CD4-positive, alpha-beta memory T cell (primary cell): ENCODE measurements around the gene INTS4. TPM values are rescaled to one million over a fixed set of nuclear protein-coding genes. Genes with fewer than 3 reads are reported as not detected.
"Not testable (repeated sequence)": the region's sequence is repeated elsewhere in the genome, so short reads cannot be mapped to it uniquely, and the experiment has no call there.

ENCODE experiments used
- CTCF ChIA-PET: fragments of 350-600 bp; sonication (Branson Sonifier 250); formaldehyde crosslinking; loops from one replicate; lab custom pipeline; 2021; ENCODE audit warnings: inconsistent platforms; ENCODE audit not compliant: partially characterized antibody; lab: Charles Lee
- POLR2A ChIA-PET: fragments of 350-600 bp; sonication (Branson Sonifier 250); formaldehyde crosslinking; loops from one replicate; lab custom pipeline; 2021; ENCODE audit not compliant: partially characterized antibody; lab: Charles Lee
- DNase-seq, 5 donors: peaks; one replicate each; pipeline versions ENCODE4 v3.0.0 to v3.0.0-alpha.2; 2020 to 2022; ENCODE audit warnings: mixed read lengths in 1 of 5
- H3K27ac ChIP-seq: one replicate; pipeline ENCODE4 v1.7.0; 2013; ENCODE audit warnings: low read depth, low read length
- H3K27me3 ChIP-seq: 2 replicates; pipeline ENCODE4 v1.7.0; 2013; ENCODE audit warnings: mild to moderate bottlenecking, low read length, moderate library complexity; ENCODE audit not compliant: insufficient read depth
- H3K36me3 ChIP-seq: 2 replicates; pipeline ENCODE4 v1.7.0; 2013; ENCODE audit warnings: mild to moderate bottlenecking, low read length, moderate library complexity; ENCODE audit not compliant: insufficient read depth
- H3K4me1 ChIP-seq: 2 replicates; pipeline ENCODE4 v1.7.0; 2013; ENCODE audit warnings: mild to moderate bottlenecking, low read length, moderate library complexity; ENCODE audit not compliant: insufficient read depth
- H3K4me3 ChIP-seq, 2 donors: one replicate each; pipeline ENCODE4 v1.7.0; 2013; ENCODE audit warnings: low read length in 2 of 2, mild to moderate bottlenecking in 1 of 2
- H3K9me3 ChIP-seq, 2 donors: one replicate each; pipeline ENCODE4 v1.7.0; 2013; ENCODE audit warnings: low read length in 2 of 2, control low read depth in 1 of 2; ENCODE audit not compliant: control insufficient read depth in 1 of 2
- H3K27ac Mint-ChIP-seq, 7 donors: one replicate each; pipeline ENCODE4 v1.8.0; 2020 to 2021; ENCODE audit warnings: mixed read lengths in 7 of 7, mild to moderate bottlenecking in 6 of 7, inconsistent platforms in 3 of 7, moderate library complexity in 3 of 7
- H3K27me3 Mint-ChIP-seq, 2 donors: one replicate each; pipeline ENCODE4 v1.8.0; 2020 to 2021; ENCODE audit warnings: mixed read lengths in 2 of 2
- H3K36me3 Mint-ChIP-seq, 2 donors: one replicate each; pipeline ENCODE4 v1.8.0; 2020 to 2021; ENCODE audit warnings: mixed read lengths in 2 of 2, inconsistent platforms in 1 of 2, mild to moderate bottlenecking in 1 of 2
- H3K4me1 Mint-ChIP-seq, 4 donors: one replicate each; pipeline ENCODE4 v1.8.0; 2020 to 2021; ENCODE audit warnings: mixed read lengths in 4 of 4, mild to moderate bottlenecking in 1 of 4
- H3K4me3 Mint-ChIP-seq, 8 donors: one replicate each; pipeline ENCODE4 v1.8.0; 2020 to 2021; ENCODE audit warnings: mixed read lengths in 8 of 8, mild to moderate bottlenecking in 7 of 8, moderate library complexity in 6 of 8, inconsistent platforms in 3 of 8
- H3K9me3 Mint-ChIP-seq, 8 donors: one replicate each; pipeline ENCODE4 v1.8.0; 2020 to 2021; ENCODE audit warnings: mixed read lengths in 8 of 8, mild to moderate bottlenecking in 5 of 8, inconsistent platforms in 3 of 8, moderate library complexity in 1 of 8
- intact Hi-C: fragments of 100-400 bp; cut with micrococcal nuclease; formaldehyde crosslinking; loops from one replicate; pipeline ENCODE4 v1.15.1; 2023
- polyA plus RNA-seq, 2 donors: library from polyadenylated mRNA; unstranded; fragments of 300-500 nt; fragmentation: Illumina TruSeq; gene quantifications; one replicate each; pipeline ENCODE4 v1.2.3, GENCODE V29; 2021
- total RNA-seq, 2 experiments: library from RNA; stranded (reverse); gene quantifications; one replicate each; pipeline ENCODE4 v1.2.3, GENCODE V29; 2021

INTS4 gene
- total RNA-seq, result 10 to 100 TPM; 84.0 to 85.0 TPM
- polyA plus RNA-seq, result 10 to 100 TPM; 37.2 to 42.1 TPM

GRCh38 chr11:77994434-77995362 lies at the start of gene INTS4:
INTS4 (minus strand) TSS chr11:77994668; CDS start chr11:77994643, 25 bp downstream.
- Mint-ChIP-seq H3K27me3 (no peaks in the 10 kb centered on the region), H3K36me3 (peaks cover 4 to 19% of the 10 kb centered on the region in 2 donors), H3K27ac (peak within 1 kb of the TSS; percentile 96 to 99 (median 98)), H3K4me3 (peak within 1 kb of the TSS; percentile 92 to 98 (median 96)), H3K4me1 (peaks cover 15 to 41% (median 26%) of the 10 kb centered on the region in 4 donors), H3K9me3 (peaks cover 0 to 2% (median 0%) of the 10 kb centered on the region in 8 donors)
- ChIA-PET POLR2A (interaction anchor here (0.6 to 2.6 kb wide), 18 partner anchors 10 to 580 kb away, joined by 3 to 62 read pairs (median 4); partner anchors contain the start of genes AAMDC, ALG8, CLNS1A and KCTD21), CTCF (interaction anchor here (0.7 to 2.1 kb wide), 8 partner anchors 11 to 570 kb away, joined by 4 to 11 read pairs (median 4); partner anchors contain the start of genes ALG8 and RSF1)
- Histone ChIP-seq H3K27ac (peak within 1 kb of the TSS; percentile 76), H3K4me3 (peak within 1 kb of the TSS; percentile 69 to 99), H3K4me1 (peaks cover 25% of the 10 kb centered on the region), H3K36me3 (peaks cover 3% of the 10 kb centered on the region), H3K9me3 (no peaks in the 10 kb centered on the region), H3K27me3 (no peaks in the 10 kb centered on the region)
- DNase-seq, result peak; percentile 97 to 99 (median 99)
- intact Hi-C loops, result loop anchor here (1.0 to 10.0 kb wide), 9 partner anchors 52 to 580 kb away; partner anchors contain the start of genes AAMDC, ALG8, CLNS1A and GAB2

- ChIA-PET POLR2A (no interaction called here), CTCF (no interaction called here)
- Histone ChIP-seq H3K4me3 (no peak overlapping the region), H3K9me3 (no peaks in the 10 kb centered on the region), H3K27me3 (no peaks in the 10 kb centered on the region), H3K27ac (no peak overlapping the region), H3K4me1 (peaks cover 15% of the 10 kb centered on the region), H3K36me3 (no peaks in the 10 kb centered on the region)
- peak overlapping the region in 1 of 7 donors; percentile 36 for H3K27ac Mint-ChIP-seq
- no peaks in the 10 kb centered on the region for H3K36me3 Mint-ChIP-seq
- DNase-seq, result no peak
- peak overlapping the region in 2 of 8 donors; percentile 4 to 33 for H3K4me3 Mint-ChIP-seq
- H3K4me1 Mint-ChIP-seq, result peaks cover 15 to 25% (median 19%) of the 10 kb centered on the region in 4 donors
- H3K27me3 Mint-ChIP-seq, result peaks cover 0 to 1% of the 10 kb centered on the region in 2 donors
- no peaks in the 10 kb centered on the region for H3K9me3 Mint-ChIP-seq
- intact Hi-C loops, result no loop called here
Observed at GRCh38 chr11:78041843-78042440, 47.5 kb upstream of the INTS4 start.

GRCh38 chr11:78041380-78041719 lies 46.9 kb upstream of the INTS4 start:
- Mint-ChIP-seq H3K4me1 (peaks cover 15 to 22% (median 19%) of the 10 kb centered on the region in 4 donors), H3K4me3 (peak overlapping the region in 2 of 8 donors; percentile 4 to 33), H3K27ac (peak overlapping the region in 1 of 7 donors; percentile 36)
- H3K36me3 ChIP-seq, H3K27me3 Mint-ChIP-seq, H3K9me3 Mint-ChIP-seq, H3K4me3 ChIP-seq, DNase-seq, H3K27ac ChIP-seq, H3K9me3 ChIP-seq, intact Hi-C loops, H3K36me3 Mint-ChIP-seq, CTCF ChIA-PET, H3K27me3 ChIP-seq: not testable (repeated sequence)
- POLR2A ChIA-PET, result interaction anchor here (0.5 kb wide), 1 partner anchor 43 kb away, joined by 3 read pairs; no protein-coding TSS in a partner anchor
- H3K4me1 ChIP-seq, result peaks cover 15% of the 10 kb centered on the region

GRCh38 chr11:78040691-78041379 lies 46.4 kb upstream of the INTS4 start:
- DNase-seq, result no peak
- Mint-ChIP-seq H3K27me3 (peaks cover 0 to 1% of the 10 kb centered on the region in 2 donors), H3K4me1 (peaks cover 11 to 18% (median 14%) of the 10 kb centered on the region in 4 donors), H3K27ac (no peak overlapping the region), H3K4me3 (no peak overlapping the region), H3K36me3 (no peaks in the 10 kb centered on the region), H3K9me3 (no peaks in the 10 kb centered on the region)
- ChIA-PET POLR2A (interaction anchor here (0.5 kb wide), 1 partner anchor 43 kb away, joined by 3 read pairs; no protein-coding TSS in a partner anchor), CTCF (no interaction called here)
- Histone ChIP-seq H3K9me3 (no peaks in the 10 kb centered on the region), H3K27ac (no peak overlapping the region), H3K36me3 (no peaks in the 10 kb centered on the region), H3K4me1 (peaks cover 12% of the 10 kb centered on the region), H3K27me3 (no peaks in the 10 kb centered on the region), H3K4me3 (no peak overlapping the region)
- intact Hi-C loops, result no loop called here

- no peak for DNase-seq
- Mint-ChIP-seq H3K4me3 (peak overlapping the region; percentile 12 to 89 (median 58)), H3K27me3 (peaks cover 0 to 1% of the 10 kb centered on the region in 2 donors), H3K27ac (peak overlapping the region in 6 of 7 donors; percentile 23 to 95 (median 77)), H3K9me3 (no peaks in the 10 kb centered on the region), H3K36me3 (no peaks in the 10 kb centered on the region), H3K4me1 (peaks cover 10 to 15% (median 11%) of the 10 kb centered on the region in 4 donors)
- peaks cover 10% of the 10 kb centered on the region for H3K4me1 ChIP-seq
- CTCF ChIA-PET, result interaction anchor here (1.0 kb wide), 1 partner anchor 9 kb away, joined by 3 read pairs; no protein-coding TSS in a partner anchor
- H3K27me3 ChIP-seq, result no peaks in the 10 kb centered on the region
- no peak overlapping the region for H3K4me3 ChIP-seq
- POLR2A ChIA-PET, result no interaction called here
- H3K9me3 ChIP-seq, result no peaks in the 10 kb centered on the region
- H3K27ac ChIP-seq, result no peak overlapping the region
- intact Hi-C loops, result no loop called here
- no peaks in the 10 kb centered on the region for H3K36me3 ChIP-seq
Observed at GRCh38 chr11:78039919-78040671, 45.6 kb upstream of the INTS4 start.

GRCh38 chr11:78039391-78039918 lies 45.0 kb upstream of the INTS4 start:
- CTCF ChIA-PET, result interaction anchor here (1.0 kb wide), 1 partner anchor 10 kb away, joined by 3 read pairs; no protein-coding TSS in a partner anchor
- peak overlapping the region in 3 of 8 donors; percentile 43 to 67 (median 54) for H3K4me3 Mint-ChIP-seq
- intact Hi-C loops, result no loop called here
- Histone ChIP-seq H3K4me3 (no peak overlapping the region), H3K36me3 (no peaks in the 10 kb centered on the region), H3K4me1 (peaks cover 10% of the 10 kb centered on the region), H3K27ac (no peak overlapping the region), H3K27me3 (no peaks in the 10 kb centered on the region), H3K9me3 (no peaks in the 10 kb centered on the region)
- H3K4me1 Mint-ChIP-seq, result peaks cover 10 to 15% (median 11%) of the 10 kb centered on the region in 4 donors
- peak overlapping the region in 6 of 7 donors; percentile 23 to 86 (median 61) for H3K27ac Mint-ChIP-seq
- H3K36me3 Mint-ChIP-seq, result no peaks in the 10 kb centered on the region
- DNase-seq, result no peak
- peaks cover 0 to 1% of the 10 kb centered on the region in 2 donors for H3K27me3 Mint-ChIP-seq
- POLR2A ChIA-PET, result no interaction called here
- H3K9me3 Mint-ChIP-seq, result no peaks in the 10 kb centered on the region
